ENCODE results near the gene ACLY. TPM values are rescaled to one million over a fixed set of nuclear protein-coding genes. Genes with fewer than 3 reads are reported as not detected.

The ACLY gene
- total RNA-seq, 4 donors from 2014 or later, result 91.6 to 133 (median 111) TPM

DNA sequence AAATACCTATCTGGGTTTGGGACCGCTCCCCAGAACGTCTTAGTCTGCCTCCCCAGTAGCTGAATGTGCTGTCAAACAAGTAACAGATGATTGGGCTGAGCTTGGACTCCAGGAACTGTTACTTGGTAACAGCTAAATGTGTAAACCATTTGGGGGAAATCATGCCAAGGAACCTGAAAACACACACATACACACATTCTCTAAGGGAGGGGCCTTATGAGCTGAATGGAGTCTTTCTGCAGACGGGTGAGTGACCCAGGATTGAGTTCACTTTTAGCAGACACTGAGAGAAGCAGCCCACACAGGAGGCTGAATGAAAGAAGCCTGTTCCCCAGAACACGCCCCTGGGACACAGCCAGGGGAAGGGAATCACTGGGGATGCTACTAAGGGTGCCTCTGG, 1.6 kb downstream of the ACLY start:
- no peak for DNase-seq (ENCODE audit: low spot score)
- ATAC-seq (ENCODE audit: low FRiP score), result peak; percentile 38
- TF ChIP-seq, protein P1, sequence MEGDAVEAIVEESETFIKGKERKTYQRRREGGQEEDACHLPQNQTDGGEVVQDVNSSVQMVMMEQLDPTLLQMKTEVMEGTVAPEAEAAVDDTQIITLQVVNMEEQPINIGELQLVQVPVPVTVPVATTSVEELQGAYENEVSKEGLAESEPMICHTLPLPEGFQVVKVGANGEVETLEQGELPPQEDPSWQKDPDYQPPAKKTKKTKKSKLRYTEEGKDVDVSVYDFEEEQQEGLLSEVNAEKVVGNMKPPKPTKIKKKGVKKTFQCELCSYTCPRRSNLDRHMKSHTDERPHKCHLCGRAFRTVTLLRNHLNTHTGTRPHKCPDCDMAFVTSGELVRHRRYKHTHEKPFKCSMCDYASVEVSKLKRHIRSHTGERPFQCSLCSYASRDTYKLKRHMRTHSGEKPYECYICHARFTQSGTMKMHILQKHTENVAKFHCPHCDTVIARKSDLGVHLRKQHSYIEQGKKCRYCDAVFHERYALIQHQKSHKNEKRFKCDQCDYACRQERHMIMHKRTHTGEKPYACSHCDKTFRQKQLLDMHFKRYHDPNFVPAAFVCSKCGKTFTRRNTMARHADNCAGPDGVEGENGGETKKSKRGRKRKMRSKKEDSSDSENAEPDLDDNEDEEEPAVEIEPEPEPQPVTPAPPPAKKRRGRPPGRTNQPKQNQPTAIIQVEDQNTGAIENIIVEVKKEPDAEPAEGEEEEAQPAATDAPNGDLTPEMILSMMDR (IDR thresholded peaks at IDR 0.05), result no peak

DNA sequence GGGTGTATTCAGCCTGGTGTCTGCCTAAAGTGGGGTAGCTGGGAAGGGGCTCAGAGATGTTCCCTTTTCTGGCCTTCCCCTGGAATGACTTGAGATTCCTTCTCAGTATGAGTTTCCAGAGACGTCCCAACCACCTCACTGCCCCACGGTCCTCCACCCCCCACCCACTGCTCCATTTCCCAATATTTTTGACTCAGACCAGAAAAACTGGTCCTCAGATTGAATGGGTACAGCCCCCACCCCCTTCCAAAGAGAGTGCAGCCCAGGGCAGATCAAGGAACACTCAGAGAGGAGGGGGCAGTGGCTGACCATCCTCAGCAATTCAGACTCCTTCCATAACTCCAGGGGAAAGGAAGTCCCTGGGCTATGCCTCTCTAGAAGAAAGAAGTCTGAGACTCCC, 3.2 kb downstream of the ACLY start:
- TF ChIP-seq, protein P1 (IDR thresholded peaks at IDR 0.05), result no peak
- ATAC-seq (ENCODE audit: low FRiP score), result no peak

DNA sequence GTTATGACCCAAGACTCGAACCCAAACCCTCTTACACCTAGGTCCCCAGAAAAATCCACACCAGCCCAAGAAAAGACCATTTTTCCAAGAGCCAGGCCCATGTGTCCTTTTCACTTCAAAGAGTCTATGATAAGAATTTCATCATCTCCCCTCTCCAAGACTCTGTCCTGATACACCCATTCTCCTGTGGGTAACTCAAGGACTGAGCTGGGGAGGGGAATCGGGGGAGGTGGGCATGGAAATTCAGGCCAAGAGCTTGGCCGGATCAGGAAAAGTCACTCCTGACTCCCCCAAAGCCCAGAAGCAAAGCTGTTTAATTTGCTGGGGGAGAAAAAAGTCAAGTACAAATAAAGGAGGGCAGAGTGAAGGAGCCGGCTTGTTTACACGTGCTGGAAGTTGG, 3.7 kb downstream of the ACLY start:
- ATAC-seq (ENCODE audit: low FRiP score), result no peak
- TF ChIP-seq, protein P1 (IDR thresholded peaks at IDR 0.05), result no peak
- no peak for DNase-seq (ENCODE audit: low spot score)

More for the DNA sequence above, 3.2 kb downstream of the ACLY start:
- DNase-seq (ENCODE audit: low spot score), result no peak

DNA sequence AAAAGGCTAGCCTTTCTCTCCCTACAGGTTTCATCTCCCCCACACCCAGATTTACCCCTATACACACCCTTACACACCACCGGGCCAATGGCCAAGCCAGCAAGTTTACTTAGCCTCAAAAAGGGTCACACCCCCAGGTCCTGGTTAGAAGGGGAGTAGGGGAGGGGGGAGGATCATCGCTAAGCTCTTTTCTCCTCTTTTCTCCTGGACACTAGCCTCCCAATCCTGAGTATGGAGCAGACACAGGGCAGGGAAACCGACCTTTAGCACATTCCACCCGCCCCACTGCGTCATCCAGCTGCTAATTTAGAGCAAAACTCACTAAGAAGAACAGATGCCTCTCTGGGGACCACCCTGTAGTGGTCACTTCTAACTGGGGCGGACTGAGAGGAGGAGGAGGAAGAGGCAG, 4.4 kb downstream of the ACLY start:
- DNase-seq (ENCODE audit: low spot score) (no peak), ATAC-seq (ENCODE audit: low FRiP score) (no peak)
- TF ChIP-seq, protein P1 (IDR thresholded peaks at IDR 0.05), result no peak

DNA sequence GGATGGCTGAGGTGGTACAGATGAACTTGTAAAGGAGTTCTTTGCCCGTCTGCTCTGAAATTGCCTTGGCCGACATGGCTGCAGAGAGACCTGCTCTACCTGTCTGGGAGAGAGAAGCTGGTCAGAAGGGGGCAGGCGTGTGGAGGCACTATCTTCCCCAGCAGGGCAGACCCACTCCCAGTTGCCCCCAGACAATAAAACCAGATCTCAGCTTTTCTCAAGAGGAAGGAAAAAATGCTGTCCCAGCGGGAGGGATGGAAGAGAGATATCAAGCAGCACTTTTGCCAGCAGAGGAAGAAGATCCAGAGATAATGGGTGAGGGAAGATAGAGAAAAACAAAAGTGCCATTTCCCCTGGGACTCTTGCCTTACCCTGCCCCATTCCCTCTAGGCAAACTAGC, 5.0 kb downstream of the ACLY start:
- DNase-seq (ENCODE audit: low spot score), result no peak
- TF ChIP-seq, protein P1 (IDR thresholded peaks at IDR 0.05), result no peak
- ATAC-seq (ENCODE audit: low FRiP score), result no peak

DNA sequence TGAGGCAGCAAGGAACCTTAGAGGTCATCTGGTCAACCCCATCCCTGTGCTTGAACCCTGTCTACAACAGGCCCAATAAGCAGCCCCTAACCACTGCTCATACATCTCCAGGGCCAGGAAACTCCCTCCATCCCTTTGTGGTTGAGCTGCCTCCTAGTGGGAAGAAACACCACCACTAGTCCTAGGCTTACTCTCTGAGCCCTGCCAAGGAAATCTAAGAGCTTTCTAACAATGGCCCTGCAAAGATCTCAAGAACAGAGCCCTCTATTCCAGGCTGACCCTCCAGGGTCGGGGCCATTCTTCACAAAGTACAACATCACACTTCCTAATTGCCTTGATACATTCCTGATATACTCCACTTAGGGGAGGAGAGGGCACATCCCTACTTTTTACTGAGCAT, 5.8 kb downstream of the ACLY start:
- TF ChIP-seq, protein P1 (IDR thresholded peaks at IDR 0.05), result no peak
- ATAC-seq (ENCODE audit: low FRiP score) (no peak), DNase-seq (ENCODE audit: low spot score) (no peak)

DNA sequence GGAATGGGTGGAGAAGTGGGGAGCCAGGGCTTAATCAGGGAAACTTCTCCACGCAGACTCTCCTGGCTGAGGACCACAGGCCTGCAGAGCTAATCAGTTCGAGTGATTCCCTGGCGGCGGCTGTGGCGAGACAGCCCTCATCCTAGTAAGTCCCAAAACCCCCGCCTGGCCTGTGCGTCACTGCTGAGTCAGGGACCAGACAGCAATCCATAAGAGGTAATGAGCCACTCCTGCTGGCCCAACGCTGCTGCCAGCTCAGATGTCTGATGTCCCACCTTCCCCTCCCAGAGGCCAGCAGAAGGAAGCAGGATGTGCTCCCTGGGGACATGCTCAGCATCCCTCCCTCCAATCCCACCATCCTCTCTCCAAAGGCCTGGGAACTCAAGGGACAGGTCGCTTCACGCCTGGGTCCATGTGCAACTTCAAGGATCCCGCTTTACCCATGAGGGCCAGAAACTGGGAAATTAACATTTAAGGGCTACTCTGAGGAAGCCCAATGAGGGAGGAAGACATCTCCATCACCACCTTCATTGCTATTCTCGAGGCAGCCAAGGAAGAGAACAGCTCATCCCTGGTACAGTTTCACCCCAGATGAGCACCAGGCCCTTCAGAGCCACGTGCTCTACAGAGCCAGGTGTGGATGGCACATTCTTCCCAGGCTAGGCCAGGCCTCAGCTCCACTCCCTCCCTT, 7.9 kb downstream of the ACLY start:
- TF ChIP-seq, protein P1 (IDR thresholded peaks at IDR 0.05), result no peak
- no peak for DNase-seq (ENCODE audit: low spot score)
- ATAC-seq (ENCODE audit: low FRiP score), result no peak
